HS-5 (cell line): ENCODE results near the gene SYT17.

ENCODE experiments used
- DNase-seq: peaks from one replicate; pipeline ENCODE4 v3.0.0-alpha.2; 2012; ENCODE audit warnings: low read depth

SYT17 gene

DNA sequence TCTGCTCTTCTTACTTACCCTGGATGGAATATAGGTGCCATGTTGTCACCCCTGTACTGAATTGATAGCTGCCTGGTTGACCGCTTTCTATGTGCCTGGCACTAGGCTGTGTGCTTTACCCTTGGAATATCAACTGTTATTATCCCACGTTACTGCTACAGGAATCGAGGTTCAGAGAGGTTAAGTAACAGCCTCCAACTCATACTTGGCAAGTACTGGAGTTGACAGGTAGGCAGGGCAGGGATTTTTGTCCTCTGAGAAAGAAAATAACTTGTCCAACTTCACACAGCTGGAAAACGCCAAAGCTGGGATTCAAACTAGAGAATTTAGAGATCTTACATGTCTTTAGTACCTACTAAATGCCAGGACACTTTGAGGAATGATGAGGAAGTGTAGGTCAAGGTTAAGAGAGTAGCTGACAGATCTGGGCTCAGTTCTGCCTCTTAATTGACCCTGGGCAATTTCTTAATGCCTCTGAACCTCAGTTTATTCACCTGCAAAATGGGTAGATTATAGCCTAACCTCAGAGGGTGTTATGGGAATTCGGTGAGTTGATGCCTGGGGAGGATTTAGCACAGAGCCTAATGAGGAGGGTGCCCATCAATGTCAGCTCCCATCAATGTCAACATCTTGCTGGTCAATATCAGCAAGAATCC, 28.5 kb upstream of the SYT17 start:
- DNase-seq: no peak

DNA sequence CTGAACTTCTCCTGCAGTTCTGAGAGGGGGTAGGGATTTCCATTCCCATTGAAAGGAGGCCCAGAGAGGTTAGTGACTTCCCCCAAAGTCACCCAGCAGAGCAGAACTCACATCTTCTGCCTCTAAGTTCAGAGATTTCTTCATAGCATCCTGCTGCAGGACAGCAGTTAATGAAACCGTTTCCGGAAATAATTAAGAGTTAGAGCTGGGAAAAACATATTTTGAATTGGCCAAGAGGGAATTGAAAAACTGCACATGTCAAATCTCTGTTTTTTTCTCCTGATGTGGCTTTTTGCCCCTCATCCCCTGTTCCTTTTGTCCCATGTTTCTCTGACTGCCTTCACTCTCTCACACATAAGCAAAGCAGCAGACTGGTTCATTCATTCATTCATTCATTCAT, 27.6 kb upstream of the SYT17 start:
- no peak for DNase-seq

DNA sequence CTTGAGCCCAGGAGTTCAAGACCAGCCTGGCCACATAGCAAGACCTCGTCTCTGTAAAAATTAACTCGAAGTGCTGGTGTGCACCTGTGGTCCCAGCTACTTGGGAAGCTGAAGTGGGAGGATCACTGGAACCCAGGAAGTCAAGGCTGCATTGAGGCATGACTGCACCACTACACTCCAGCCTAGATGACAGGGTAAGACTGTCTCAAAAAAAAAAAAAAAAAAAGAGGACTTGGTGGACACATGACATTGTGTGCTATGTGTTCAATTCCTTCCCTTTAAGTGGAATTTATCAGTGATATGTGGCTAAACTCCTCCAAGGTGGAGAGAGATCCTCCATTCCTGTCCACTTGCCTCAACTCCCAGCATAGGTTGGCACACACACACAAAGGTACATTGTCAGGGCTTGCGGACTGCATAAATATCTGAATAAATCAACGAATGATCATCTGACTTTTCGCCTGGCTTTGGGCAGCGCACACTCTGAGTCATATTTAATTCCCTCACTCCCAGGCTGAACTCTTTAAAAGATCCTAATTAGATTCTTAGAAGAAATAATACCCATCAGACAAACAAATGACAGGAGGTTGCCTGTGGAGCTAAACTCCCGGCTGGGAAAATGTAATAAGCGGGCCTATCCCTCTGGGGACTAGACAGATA, 25.0 kb upstream of the SYT17 start:
- no peak for DNase-seq

DNA sequence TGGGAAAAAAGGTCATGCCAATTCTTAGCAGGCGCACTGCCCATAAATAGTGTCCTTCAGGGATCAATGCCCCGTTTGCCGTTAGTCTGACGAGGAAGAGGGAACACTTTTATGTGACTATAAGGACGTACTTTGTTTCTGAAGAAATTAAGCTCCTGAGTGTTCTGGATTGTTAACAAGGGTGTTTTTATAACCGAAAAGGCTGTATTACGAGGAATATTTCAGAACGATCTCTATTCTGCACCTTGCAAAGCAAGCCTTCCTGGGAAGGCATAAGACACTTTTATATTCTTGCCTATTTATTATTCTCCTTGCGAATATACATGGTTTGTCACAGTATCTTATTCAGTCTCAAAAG, 24.5 kb upstream of the SYT17 start:
- DNase-seq: no peak

DNA sequence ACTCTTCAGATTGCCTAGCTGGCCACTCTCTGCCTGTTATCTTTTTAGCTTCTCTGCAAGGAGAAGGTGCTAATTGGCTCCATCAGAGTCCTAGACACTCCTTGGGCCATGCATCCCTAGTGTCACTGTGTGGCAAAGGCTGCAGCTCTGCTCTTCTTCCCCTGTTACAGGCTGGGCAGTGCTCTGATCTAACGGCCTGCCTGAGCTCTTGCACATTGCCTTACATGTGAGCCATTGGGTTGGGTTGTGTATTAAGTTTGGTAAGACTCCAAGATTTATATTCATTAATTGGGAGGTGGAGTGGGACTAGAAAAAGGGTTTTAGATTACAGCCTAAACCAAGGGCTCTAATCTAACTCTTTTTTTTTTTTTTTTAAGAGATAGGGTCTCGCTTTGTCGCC, 23.0 kb upstream of the SYT17 start:
- DNase-seq: no peak

DNA sequence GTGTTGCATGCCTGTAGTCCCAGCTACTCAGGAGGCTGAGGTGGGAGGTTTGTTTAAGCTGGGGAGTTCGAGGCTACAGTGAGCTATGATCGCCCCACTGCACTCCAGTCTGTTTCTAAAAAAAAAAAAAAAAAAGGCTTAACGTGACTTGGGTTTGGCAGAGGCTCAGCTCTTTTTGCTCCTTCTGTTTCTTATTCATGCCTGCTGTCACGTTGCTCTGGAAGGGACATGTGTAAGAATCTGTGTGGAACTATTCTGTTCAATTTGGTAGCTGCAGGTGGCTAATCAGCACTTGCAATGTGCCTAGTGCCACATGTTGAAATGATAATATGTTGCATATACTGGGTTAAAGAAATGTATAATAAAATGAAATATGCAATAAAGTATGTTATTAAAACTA, 20.9 kb upstream of the SYT17 start:
- DNase-seq: no peak

DNA sequence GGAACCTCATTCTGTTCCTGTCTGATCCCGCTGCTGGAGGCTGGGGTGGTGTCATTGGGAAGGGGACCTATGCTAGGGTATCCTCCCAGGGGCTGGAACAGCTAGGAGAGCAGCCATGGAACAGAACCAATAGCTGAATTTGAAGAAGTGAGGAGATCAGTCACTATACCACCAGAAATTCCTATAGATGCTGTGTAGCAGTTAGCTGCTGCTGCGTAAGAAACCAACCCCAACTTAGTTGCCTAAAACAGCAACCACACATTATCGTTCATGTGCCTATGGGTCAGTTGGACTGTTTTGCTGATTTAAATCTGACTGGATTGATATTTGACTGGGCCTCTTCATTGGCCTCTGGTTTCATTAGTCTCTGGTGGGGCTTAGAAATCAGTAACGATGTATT, 20.4 kb upstream of the SYT17 start:
- no peak for DNase-seq

DNA sequence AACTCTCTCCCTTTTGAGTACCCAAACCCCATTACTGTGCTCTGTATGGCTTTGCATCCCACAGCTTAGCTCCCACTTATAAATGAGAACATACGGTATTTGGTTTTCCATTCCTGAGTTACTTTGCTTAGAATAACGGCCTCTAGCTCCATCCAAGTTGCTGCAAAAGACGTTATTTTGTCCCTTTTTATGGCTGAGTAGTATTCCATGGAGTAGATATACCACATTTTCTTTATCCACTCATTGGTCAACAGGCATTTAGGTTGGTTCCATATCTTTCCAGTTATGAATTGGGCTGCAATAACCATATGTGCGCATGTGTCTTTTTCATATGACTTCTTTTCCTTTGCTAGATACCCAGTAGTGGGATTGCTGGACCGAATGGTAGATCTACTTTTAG, 19.9 kb upstream of the SYT17 start:
- DNase-seq: no peak

DNA sequence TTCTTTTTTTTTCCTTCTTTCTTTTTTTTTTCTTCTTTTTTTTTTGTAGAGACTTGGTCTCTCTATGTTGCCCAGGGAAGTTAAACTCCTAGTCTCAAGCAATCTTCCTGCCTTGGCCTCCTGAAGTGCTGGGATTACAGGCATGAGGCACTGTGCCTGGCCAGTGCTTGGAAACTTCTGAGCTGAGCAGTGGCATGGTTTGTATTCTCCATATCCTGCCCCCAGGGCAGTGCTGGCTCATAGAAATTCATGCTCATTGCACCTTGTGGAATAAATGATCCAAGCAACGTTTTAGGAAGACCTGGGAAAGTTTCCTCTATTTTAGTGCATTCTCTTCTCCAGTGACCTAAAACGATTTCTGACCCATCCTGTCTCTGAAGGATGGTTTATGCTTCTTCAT, 16.7 kb upstream of the SYT17 start:
- DNase-seq: no peak

DNA sequence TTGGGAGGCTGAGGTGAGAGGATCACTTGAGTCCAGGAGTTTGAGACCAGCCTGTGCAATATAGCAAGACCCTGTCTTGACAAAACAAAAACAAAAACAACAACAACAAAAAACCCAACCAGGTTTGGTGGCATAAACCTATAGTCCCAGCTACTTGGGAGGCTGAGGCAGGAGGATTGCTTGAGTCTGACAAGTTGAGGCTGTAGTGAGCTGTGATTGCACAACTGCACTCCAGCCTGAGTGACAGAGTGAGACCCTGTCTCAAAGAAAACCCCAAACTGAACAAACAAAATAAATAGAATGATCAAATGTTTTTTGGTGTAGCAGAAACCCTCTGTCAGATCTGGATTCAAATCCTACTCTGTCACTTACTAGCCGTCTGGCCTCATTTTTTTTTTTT, 16.0 kb upstream of the SYT17 start:
- DNase-seq: no peak

DNA sequence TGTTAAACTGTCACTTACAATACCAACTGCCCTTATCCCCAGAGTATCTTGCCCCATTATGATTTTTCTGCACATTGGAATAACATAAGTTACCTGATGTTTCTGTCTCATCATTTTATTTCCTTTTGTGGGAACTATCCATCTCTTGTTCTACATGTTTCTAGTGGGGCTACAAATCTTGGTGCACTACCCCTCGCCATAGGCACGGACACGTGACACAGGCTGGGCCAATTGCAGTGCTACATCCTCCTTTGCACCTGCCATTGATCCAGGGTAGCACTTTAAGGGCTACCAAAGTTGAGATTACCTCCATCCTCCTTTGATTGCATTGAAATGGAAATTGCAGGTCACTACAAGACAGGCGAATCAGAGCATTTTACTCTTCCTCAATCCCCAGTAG, 14.2 kb upstream of the SYT17 start:
- DNase-seq: no peak

DNA sequence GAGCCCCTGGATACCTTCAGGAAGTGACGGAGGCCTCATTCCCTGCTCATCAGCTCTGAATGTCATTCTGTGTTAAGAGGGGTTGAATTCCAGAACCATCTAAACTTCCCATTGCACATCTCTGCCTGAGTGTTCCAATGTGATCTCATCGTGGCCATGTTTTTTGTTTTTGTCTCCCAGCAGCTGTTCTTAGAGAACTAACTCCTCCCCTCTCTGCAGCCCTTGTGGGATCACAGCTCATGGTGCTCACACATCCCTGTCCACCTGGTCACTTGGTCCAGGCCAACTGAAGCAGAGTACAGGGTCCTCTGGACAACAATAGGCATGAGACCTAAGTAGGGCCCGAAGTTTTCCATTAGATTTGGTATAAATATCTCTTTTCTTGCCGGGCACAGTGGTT, 6.0 kb upstream of the SYT17 start:
- no peak for DNase-seq

DNA sequence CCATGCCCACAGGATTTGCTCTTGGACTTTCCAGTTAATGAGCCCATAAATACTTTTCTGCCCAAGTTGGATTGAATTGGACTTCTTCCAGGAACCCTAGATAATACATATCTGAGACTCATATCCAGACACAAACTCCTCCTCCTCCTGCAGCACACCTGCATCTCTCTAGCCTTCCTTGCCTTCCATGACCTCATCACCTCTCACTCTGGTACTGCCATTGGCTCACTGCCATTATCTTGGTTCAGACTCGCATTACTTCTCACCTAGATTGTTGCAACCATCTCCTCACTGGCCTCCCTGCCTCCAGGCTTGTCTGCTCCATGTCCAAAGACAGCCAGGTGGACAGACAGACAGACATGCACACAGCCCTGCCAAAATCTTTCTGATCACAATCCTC, 4.8 kb upstream of the SYT17 start:
- DNase-seq: no peak

DNA sequence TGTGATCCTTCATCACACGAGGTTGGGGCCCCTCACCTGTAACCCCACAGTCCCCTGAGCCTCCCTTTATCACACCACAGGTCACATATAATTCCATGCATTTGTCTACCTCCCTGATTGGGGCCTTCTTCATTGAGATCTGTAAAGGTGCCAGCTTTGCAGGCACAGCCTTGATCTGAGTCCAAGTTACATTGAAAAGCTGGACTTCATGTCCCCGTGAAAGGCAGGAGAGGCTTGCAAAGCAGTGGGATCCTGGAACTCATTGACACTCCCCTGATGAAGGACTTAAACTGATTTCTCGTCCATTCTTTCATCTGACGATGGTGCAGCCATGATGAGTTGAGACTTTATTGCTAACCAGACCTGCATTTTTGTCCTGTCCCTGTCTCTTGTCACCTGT, 3.8 kb upstream of the SYT17 start:
- DNase-seq: no peak

DNA sequence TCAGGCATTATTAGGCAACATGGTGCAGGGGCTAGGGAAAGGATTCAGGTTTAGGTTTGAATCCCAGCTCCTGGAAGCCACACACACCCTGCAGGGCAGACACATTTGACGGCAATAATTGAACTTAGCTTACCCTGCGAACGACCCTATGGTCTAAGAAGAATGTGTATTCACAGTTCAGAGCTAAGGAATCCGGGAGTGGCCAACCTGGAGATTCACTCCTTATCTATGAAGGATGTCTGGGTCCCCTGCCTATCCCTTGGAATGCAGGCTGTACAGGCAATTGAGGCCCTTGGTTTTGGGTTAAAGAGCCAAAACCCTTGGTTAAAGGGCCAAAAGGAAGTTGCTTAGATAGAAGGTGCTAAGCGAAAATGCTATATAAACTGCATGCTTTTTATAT, 2.9 kb upstream of the SYT17 start:
- no peak for DNase-seq

DNA sequence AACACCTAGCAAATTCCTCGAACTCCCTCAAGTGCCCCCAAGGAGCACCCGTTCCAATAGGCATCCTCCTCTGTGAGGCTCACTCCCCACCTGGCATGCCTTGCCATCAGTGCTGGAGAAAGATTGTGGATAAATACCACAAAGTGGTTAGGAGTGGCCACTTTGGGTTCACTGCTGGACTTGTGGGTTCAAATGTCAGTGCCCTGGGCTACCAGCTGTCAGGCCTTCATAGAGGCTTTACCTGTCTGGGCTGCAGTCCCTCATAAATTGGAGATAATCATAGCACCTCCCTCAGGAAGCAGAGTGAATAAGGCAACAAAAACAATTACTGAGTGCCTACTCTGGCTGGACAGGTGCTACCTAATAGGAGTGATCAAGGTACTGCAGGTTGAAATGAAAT, 1.5 kb upstream of the SYT17 start:
- no peak for DNase-seq

DNA sequence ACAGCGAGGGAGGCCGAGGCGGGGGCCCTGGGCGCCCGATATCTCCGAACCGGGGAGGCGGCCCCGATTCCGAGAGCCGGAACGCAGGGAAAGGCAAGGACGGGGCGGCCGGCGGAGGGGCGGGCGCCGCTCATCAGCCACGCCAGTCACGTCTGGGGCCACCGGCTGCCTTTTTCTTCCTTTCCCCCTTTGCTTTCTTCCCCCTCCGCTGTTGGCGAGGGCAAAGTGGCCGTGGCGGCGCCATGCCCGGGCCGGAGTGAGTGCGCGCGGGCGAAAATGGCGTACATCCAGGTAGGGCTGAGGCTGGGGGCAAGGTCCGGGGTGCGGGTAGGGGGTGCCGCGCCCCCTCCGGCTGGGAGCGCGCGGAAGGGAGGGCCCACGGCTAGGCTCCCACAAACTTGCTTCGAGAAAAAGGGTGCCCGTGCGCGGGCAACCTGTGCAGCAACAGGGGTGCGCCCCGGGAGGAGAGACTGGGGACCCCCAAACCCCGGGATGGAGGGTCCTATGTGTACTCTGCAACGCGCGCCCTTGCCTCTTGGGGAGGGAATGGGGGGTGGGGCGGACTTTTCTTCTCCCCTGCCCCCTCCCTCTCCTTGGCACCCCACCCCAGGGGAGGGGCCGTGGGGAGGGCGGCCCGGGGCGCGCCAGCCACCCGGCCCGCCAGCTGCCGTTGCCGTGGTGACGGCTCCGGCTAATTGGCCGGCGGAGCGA, 486 bp downstream of the SYT17 start:
- no peak for DNase-seq

DNA sequence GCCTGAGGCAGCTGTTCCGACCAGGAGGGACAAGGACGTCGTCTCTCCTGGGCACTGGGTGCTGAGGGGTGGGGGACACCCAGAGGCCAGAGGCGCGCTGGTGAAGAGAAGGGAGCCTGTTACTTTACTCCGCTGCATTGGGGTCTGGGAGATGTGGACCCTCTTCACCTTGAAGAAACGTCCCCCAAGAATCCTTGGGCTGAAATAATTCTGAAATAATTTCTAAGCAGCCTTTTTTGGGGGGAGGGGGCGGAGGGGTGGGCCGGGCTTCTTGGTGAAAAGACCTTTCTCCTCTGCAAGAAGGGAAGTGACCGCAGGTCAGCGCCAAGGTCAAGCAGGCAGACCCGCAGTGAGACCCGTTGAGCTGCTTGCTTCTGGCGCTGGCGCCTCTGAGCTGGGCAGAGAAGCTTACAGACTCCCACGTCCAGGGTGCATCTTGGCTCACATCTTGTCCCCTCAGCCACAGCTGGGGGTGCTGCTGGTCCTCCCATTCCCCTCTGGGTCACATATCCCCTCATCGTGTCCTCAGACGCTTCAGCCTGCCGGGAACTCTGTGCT, 1.1 kb downstream of the SYT17 start:
- DNase-seq: no peak

DNA sequence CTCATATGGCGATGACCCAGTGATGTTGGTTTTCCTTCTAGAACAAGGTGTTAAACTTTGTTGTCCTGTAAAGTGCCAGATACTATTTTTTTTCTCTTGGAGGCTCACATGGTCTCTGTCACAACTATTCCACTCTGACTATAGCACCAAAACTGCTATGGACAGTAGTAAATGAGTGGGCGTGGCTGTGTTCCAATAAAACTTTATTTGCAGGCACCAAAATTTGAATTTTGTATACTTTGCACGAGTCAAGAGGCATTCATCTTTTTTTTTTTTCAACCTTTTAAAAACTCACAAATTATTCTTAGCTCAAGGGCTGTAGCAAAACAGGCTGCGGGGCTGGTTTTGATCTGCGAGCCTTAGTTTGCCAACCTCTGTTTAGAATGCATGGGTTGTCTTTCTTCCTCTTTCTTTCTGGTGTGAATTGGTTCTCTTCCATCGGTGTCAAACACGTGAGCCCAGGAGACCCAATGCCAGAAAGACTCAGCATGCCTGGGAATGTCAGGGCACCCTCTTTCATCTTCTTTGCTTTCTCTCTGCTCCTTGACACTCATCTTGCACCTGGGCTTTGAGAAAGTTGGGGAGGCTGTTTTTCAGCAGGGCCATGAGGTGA, 2.1 kb downstream of the SYT17 start:
- no peak for DNase-seq

DNA sequence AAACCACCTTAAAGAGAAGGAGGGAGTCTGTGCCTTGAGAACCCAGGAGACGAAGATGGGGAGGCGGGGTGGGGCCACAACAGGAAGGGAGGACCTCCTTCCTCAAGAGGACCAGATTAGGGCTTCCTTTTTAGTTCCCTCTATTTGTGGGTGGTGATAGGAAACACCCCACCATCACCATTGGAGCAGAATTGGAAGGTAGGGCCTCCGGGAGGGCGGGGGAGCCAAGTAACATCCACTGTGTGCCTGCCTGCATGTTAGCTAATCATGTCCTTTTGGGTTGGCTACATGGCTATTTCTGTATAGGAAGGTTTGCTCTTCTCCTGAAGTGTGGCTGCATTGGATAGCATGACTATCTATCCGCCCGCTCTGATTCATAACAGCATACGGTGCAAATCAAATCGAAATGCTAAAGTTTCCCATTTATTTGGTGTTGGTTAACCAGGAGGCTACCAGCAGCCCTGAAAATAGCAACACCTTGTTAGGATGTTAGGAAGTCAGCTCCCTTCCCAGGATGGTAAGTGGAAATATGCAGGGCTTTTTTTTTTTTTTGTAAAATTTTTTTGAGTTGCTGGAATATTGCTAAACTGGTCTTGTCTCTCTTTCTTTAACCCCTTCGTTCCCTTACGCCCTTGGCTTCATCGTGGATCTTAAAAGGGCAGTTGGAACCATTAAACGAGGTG, 4.2 kb downstream of the SYT17 start:
- DNase-seq: no peak

DNA sequence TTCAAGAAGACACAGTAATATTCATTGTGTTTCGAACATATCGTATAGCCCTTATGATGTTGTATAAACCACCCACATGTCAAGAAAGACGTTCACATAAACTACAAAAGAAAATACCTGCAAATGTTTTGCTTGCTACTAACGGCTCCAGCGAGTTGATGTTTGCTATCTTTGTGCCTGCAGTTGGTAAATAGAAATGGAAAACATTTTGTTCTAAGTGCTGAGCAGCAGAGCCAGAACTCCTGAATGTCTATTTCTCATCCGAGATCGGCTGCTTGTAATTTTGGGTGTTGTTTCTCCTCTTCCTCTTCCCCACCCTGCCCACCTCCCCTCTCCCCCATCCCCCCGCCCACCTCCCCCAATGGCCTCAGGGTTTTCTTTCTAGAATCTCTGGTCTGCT, 5.0 kb downstream of the SYT17 start:
- no peak for DNase-seq

DNA sequence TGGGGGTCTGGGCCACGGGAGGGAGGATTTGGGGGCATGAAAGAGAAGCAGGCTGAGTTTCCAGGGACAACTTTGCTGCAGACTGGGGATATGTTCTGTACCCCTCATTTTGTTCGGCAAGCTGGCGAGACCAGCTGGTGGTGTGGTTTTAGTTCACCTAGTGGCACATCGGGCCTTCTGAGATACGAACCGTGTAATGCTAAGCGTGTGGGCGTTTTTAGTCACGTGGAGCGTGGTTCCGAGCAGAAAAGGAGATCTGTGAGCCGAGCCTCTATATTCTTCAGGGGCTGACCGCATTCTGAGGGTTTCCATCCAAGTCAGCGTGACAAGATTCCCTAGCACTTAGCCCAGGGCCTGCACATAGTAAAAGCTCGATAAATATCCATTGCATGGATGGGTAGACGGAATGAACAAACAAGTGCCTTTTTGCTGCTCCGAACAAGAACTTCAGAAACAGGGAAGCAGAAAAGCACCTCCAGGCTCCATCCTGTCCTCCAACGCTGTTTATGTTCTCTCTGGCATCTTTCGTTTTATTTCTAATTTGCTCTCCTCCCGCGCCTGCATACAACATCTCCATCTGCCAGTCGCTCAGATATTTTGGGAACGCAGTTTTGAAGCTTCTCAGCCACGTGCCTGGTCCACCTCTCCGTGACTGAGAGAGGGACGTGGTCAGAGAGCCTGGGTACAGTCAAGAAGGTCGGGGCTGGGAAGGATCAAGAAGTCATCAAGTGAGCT, 5.8 kb downstream of the SYT17 start:
- DNase-seq: no peak
